Activated CD8-positive, alpha-beta T cell treated with anti-CD3 and anti-CD28 coated beads for 36 hours (primary cell): Measurements from ENCODE around the gene ANKIB1. TPM values are rescaled to one million over a fixed set of nuclear protein-coding genes. Genes with fewer than 3 reads are reported as not detected.
"Not testable (repeated sequence)": the region's sequence is repeated elsewhere in the genome, so short reads cannot be mapped to it uniquely, and the experiment has no call there.

Experiments used
- ATAC-seq: fragments of 200-7000 bp; cut with Tn5 transposase; one replicate; pipeline ENCODE4 v1.10.0; 2021; ENCODE audit warnings: mild to moderate bottlenecking, moderate library complexity
- CTCF ChIA-PET: fragments of 350-600 bp; sonication (Branson Sonifier 250); formaldehyde crosslinking; loops from one replicate; lab custom pipeline; 2021; ENCODE audit warnings: antibody characterized with exemption; lab: Charles Lee
- POLR2A ChIA-PET: fragments of 350-600 bp; sonication (Branson Sonifier 250); formaldehyde crosslinking; loops from one replicate; lab custom pipeline; 2021; ENCODE audit warnings: antibody characterized with exemption; lab: Charles Lee
- DNase-seq: peaks from one replicate; pipeline ENCODE4 v3.0.0-alpha.2; 2020
- H3K27ac Mint-ChIP-seq: one replicate; pipeline ENCODE4 v1.8.0; 2021; ENCODE audit warnings: mild to moderate bottlenecking, mixed read lengths
- H3K27me3 Mint-ChIP-seq: one replicate; pipeline ENCODE4 v1.8.0; 2021; ENCODE audit warnings: mixed read lengths
- H3K36me3 Mint-ChIP-seq: one replicate; pipeline ENCODE4 v1.8.0; 2021; ENCODE audit warnings: low read depth, mixed read lengths
- H3K4me1 Mint-ChIP-seq: one replicate; pipeline ENCODE4 v1.8.0; 2021; ENCODE audit warnings: low read depth, mixed read lengths
- H3K4me3 Mint-ChIP-seq: one replicate; pipeline ENCODE4 v1.8.0; 2021; ENCODE audit warnings: mild to moderate bottlenecking, moderate library complexity, mixed read lengths
- H3K9me3 Mint-ChIP-seq: one replicate; pipeline ENCODE4 v1.8.0; 2021; ENCODE audit warnings: mixed read lengths
- intact Hi-C: fragments of 100-400 bp; cut with micrococcal nuclease; formaldehyde crosslinking; loops from one replicate; pipeline ENCODE4 v1.10.0; 2022
- total RNA-seq, 2 experiments: library from RNA; stranded (reverse); gene quantifications; one replicate each; pipeline ENCODE4 v1.2.3, GENCODE V29; 2021
- TF ChIP-seq, protein P1 (sequence below): fragments of 200-600 bp; IDR thresholded peaks from one replicate; pipeline ENCODE4 v1.8.0; 2022; ENCODE audit warnings: antibody characterized with exemption, mild to moderate bottlenecking

Gene ANKIB1
- total RNA-seq, 2 experiments from 2014 or later, result 32.3 to 34.1 TPM

DNA sequence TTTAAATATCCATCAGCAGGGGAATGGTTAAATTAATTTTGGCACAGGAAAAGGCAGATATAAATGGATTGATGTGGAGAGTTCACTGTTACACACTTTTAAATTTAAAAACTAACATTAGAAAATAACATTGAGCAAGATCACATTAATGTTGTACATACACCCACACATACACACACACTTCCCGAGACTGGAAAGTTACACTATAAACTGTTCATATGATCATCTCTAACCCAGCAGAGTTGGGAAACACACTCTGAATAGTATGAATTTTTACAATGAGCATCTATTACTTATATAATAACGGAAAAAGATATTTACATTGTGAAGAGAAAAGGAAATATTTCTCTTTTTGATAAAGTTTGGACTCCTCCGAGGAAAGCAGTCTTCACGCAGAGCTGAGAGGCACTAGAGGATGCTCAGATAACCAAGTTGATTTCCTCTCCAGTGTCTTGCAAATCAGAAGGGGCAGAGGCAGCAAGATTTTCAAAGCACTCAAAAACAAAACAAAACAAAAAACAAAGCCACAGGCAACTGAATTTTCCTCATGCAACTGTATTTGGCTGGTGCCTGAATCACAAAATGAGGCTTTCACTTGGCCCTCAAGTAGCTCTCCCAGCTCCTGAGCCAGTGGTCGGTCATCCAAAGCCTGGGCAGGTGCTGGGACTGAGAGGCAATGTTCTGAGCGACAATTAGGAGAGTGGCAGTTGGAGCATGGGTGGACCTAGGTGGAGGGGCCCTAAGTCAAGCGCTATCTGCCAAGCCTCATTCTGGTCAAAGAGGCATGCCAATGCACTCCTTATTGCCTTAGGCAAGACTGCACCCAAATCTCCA is 191.1 kb downstream of the ANKIB1 start:
- POLR2A ChIA-PET, result no interaction called here
- TF ChIP-seq, protein P1, sequence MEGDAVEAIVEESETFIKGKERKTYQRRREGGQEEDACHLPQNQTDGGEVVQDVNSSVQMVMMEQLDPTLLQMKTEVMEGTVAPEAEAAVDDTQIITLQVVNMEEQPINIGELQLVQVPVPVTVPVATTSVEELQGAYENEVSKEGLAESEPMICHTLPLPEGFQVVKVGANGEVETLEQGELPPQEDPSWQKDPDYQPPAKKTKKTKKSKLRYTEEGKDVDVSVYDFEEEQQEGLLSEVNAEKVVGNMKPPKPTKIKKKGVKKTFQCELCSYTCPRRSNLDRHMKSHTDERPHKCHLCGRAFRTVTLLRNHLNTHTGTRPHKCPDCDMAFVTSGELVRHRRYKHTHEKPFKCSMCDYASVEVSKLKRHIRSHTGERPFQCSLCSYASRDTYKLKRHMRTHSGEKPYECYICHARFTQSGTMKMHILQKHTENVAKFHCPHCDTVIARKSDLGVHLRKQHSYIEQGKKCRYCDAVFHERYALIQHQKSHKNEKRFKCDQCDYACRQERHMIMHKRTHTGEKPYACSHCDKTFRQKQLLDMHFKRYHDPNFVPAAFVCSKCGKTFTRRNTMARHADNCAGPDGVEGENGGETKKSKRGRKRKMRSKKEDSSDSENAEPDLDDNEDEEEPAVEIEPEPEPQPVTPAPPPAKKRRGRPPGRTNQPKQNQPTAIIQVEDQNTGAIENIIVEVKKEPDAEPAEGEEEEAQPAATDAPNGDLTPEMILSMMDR, result no peak
- intact Hi-C loops, result no loop called here
- Mint-ChIP-seq H3K36me3 (no peaks in the 10 kb centered on the region), H3K27me3 (no peaks in the 10 kb centered on the region), H3K4me1 (peaks cover 3% of the 10 kb centered on the region), H3K4me3 (no peak overlapping the region), H3K27ac (no peak overlapping the region), H3K9me3 (no peaks in the 10 kb centered on the region)
- DNase-seq (no peak), ATAC-seq (no peak)
- CTCF ChIA-PET, result interaction anchor here (1.1 to 2.2 kb wide), 2 partner anchors 10 to 25 kb away, joined by 4 to 12 read pairs; partner anchors contain the start of gene GATAD1

DNA sequence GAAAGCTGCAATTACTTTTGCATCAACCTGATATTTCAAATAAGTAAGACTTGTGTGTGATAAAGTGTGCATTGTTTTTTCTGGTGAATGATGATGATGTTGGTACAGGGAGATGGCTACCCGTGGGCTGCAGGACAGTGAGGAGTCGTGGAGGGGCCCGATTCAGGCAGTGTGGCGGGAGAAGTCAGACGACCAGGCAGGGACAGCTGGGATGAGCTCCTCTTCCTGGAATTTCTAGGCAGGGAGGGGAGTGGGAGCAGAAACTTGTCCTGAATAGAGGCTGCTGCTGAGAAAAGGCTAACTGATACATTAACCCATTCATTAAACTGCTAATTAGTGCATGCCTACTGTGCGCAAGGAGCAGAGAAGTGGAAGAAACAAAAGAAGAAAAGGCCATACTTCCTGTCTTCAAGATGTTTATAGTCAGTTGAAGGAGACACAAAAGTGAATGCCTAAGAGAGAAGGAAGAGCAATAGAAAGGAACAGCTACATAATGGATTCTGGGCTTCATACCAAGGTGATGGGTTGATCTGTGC is 192.2 kb downstream of the ANKIB1 start:
- Mint-ChIP-seq H3K27me3 (no peaks in the 10 kb centered on the region), H3K9me3 (no peaks in the 10 kb centered on the region), H3K4me3 (no peak overlapping the region), H3K4me1 (peaks cover 3% of the 10 kb centered on the region), H3K27ac (no peak overlapping the region), H3K36me3 (no peaks in the 10 kb centered on the region)
- intact Hi-C loops, result no loop called here
- DNase-seq (no peak), ATAC-seq (no peak)
- ChIA-PET CTCF (interaction anchor here (2.2 kb wide), 1 partner anchor 9 kb away, joined by 12 read pairs; the partner anchor contains the start of gene GATAD1), POLR2A (interaction anchor here (1.3 kb wide), 1 partner anchor 9 kb away, joined by 3 read pairs; no protein-coding TSS in a partner anchor)
- TF ChIP-seq, protein P1, result no peak

DNA sequence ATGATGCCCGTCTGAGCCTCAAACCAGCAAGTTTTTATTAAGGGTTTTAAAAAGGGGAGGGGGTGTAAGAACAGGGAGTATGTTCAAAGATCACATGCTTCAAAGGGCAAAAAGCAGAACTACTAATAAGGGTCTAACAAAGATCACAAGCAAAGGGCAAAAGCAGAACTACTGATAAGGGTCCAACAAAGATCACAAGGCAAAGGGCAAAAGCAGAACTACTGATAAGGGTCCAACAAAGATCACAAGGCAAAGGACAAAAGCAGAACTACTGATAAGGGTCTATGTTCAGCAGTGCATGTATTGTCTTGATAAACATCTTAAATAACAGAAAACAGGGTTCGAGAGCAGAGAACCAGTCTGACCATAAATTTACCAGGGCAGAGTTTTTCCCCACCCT is 196.9 kb downstream of the ANKIB1 start:
- H3K27ac Mint-ChIP-seq, CTCF ChIA-PET, H3K27me3 Mint-ChIP-seq, DNase-seq, POLR2A ChIA-PET, H3K9me3 Mint-ChIP-seq, intact Hi-C loops, H3K4me3 Mint-ChIP-seq, H3K36me3 Mint-ChIP-seq, ATAC-seq: not testable (repeated sequence)
- H3K4me1 Mint-ChIP-seq, result peaks cover 13% of the 10 kb centered on the region

DNA sequence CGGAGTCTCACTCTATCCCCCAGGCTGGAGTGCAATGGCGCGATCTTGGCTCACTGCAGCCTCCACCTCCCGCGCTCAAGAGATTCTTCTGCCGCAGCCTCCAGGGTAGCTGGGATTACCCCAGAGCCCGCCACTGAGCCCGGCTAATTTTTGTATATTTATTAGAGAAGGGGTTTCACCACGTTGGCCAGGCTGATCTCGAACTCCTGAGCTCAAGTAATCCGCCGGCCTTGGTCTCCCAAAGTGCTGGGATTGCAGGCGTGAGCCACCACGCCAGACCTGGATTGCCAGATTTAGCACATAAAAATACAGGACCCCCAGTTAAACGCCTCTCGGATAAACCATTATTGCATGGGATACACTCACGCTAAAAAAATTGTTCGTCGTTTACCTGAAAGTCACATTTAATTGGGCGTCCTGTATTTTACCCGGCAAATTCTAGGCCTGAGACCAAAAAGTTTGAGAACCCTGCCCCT is 201.1 kb downstream of the ANKIB1 start:
- DNase-seq (peak; percentile 10), ATAC-seq (no peak)
- peaks cover 13% of the 10 kb centered on the region for H3K36me3 Mint-ChIP-seq
- POLR2A ChIA-PET, result interaction anchor here (0.7 to 2.3 kb wide), 13 partner anchors 9 to 506 kb away, joined by 3 to 9 read pairs (median 4); partner anchors contain the start of genes AKAP9, ANKIB1, CYP51A1 and KRIT1
- no peaks in the 10 kb centered on the region for H3K27me3 Mint-ChIP-seq
- peaks cover 18% of the 10 kb centered on the region for H3K4me1 Mint-ChIP-seq
- H3K27ac Mint-ChIP-seq, result peak overlapping the region; percentile 93
- H3K9me3 Mint-ChIP-seq, result no peaks in the 10 kb centered on the region
- CTCF ChIA-PET, result interaction anchor here (0.7 to 6.1 kb wide), 36 partner anchors 9 to 1357 kb away, joined by 3 to 120 read pairs (median 4); partner anchors contain the start of genes ANKIB1, CYP51A1, ERVW-1 and KRIT1
- peak overlapping the region; percentile 76 for H3K4me3 Mint-ChIP-seq
- intact Hi-C loops, result no loop called here
- TF ChIP-seq, protein P1, result peak; percentile 90

DNA sequence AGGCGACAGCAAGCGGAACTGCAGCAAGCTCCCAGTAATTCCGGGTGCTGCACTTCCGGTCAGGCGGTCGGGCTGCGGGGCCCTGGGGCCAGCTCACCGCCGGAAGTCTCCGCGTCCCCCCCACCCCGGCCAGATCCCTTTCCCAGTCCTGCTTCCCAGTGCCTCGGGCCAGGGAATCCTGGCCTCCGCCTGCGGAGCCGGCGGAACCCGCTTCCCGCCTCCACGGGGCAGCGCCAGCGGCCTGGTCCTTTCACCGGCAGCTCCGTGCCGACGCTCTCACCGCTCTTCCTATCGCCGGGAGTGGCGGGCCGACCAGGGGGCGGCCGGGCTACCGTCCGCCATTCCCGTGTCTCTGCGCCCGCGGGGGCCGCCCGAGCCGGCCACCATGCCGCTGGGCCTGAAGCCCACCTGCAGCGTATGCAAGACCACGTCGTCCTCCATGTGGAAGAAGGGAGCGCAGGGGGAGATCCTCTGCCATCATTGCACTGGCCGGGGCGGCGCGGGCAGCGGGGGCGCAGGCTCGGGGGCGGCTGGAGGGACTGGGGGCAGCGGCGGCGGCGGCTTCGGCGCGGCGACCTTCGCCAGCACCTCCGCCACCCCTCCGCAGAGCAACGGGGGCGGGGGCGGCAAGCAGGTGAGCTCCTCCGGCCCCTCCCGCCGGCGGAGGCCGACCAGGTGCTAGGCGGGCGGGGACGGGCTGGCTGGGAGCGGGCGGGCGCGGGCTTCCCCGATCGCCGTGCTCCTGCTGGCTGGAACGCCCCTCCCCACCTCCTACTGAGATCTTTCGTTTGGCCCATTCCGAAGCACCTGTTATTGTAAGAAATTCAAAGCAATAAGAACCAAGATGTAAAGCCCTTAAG is 201.8 kb downstream of the ANKIB1 start, which contains the start of gene GATAD1:
Gene GATAD1 (plus strand): TSS at position 138 of the 860 bp plus-strand sequence. CDS start 248 bp downstream, at position 386.
- ChIA-PET POLR2A (interaction anchor here (0.9 to 2.3 kb wide), 16 partner anchors 10 to 507 kb away, joined by 3 to 10 read pairs (median 4); partner anchors contain the start of genes AKAP9, ANKIB1, CYP51A1 and KRIT1), CTCF (interaction anchor here (0.7 to 6.1 kb wide), 37 partner anchors 10 to 619 kb away, joined by 3 to 120 read pairs (median 4); partner anchors contain the start of genes ANKIB1, CYP51A1, ERVW-1 and KRIT1)
- Mint-ChIP-seq H3K9me3 (no peaks in the 10 kb centered on the region), H3K4me1 (peaks cover 18% of the 10 kb centered on the region), H3K36me3 (peaks cover 13% of the 10 kb centered on the region), H3K27me3 (no peaks in the 10 kb centered on the region), H3K4me3 (peak within 1 kb of the TSS; percentile 76), H3K27ac (peak within 1 kb of the TSS; percentile 93)
- peak; percentile 86 for DNase-seq
- TF ChIP-seq, protein P1, result no peak
- peak; percentile 92 for ATAC-seq
- intact Hi-C loops, result loop anchor here (1.0 kb wide), 1 partner anchor 23 kb away; no protein-coding TSS in a partner anchor
